Kidney (tissue), 14 donors: ENCODE results near the gene ENTPD7. TPM values are rescaled to one million over a fixed set of nuclear protein-coding genes. Genes with fewer than 3 reads are reported as not detected.

Source experiments
- DNase-seq, 5 donors: peaks; one replicate each; pipeline ENCODE4 v3.0.0-alpha.2; 2013 to 2020
- FAIRE-seq: peaks from 2 replicates; lab custom pipeline; 2012; peaks lifted over from hg19 to GRCh38; lab: Jason Lieb, UNC
- H3K27ac ChIP-seq, 2 donors: one replicate each; pipeline ENCODE4 v1.7.0; 2013; ENCODE audit warnings: low read depth in 2 of 2, low read length in 2 of 2, inconsistent platforms in 1 of 2
- H3K27me3 ChIP-seq: one replicate; pipeline ENCODE4 v1.7.1; 2013; ENCODE audit warnings: low read length, inconsistent platforms; ENCODE audit not compliant: control insufficient read depth, insufficient read depth
- H3K36me3 ChIP-seq, 3 donors: one replicate each; pipeline versions ENCODE4 v1.7.0 to v1.7.1; 2013; ENCODE audit warnings: low read length in 3 of 3, control low read depth in 1 of 3, inconsistent platforms in 1 of 3; ENCODE audit not compliant: insufficient read depth in 3 of 3, control insufficient read depth in 2 of 3
- H3K4me1 ChIP-seq, 3 donors: one replicate each; pipeline versions ENCODE4 v1.7.0 to v1.7.1; 2013; ENCODE audit warnings: low read length in 3 of 3, inconsistent platforms in 1 of 3, low read depth in 1 of 3; ENCODE audit not compliant: control insufficient read depth in 2 of 3, insufficient read depth in 2 of 3
- H3K4me3 ChIP-seq, 3 donors: one replicate each; pipeline versions ENCODE4 v1.7.0 to v1.8.1; 2013; ENCODE audit warnings: low read length in 3 of 3, control low read depth in 1 of 3, inconsistent platforms in 1 of 3
- H3K9ac ChIP-seq, 3 donors: one replicate each; pipeline versions ENCODE4 v1.7.0 to v1.7.1; 2013; ENCODE audit warnings: low read length in 3 of 3, control low read depth in 1 of 3, inconsistent platforms in 1 of 3
- H3K9me3 ChIP-seq, 3 donors: one replicate each; pipeline versions ENCODE4 v1.7.0 to v1.7.1; 2013; ENCODE audit warnings: low read length in 3 of 3, control low read depth in 1 of 3, inconsistent platforms in 1 of 3; ENCODE audit not compliant: control insufficient read depth in 2 of 3, insufficient read depth in 1 of 3
- intact Hi-C: fragments of 100-400 bp; cut with DNase I; formaldehyde crosslinking; loops from one replicate; pipeline ENCODE4 v1.11.1; 2022
- polyA plus RNA-seq: library from polyadenylated mRNA; stranded (reverse); fragments of 350-450 nt; fragmentation: Illumina TruSeq; extraction: RNeasy Lipid Tissue Mini Kit (QIAGEN cat#74804); gene quantifications from one replicate; pipeline ENCODE4 v1.2.3, GENCODE V29; 2014; ENCODE audit warnings: low read depth, low replicate concordance; ENCODE audit not compliant: insufficient read depth
- total RNA-seq: library from RNA; stranded (reverse); fragmentation: NEBNext Ultra II Directional; extraction: Animal tissue kit (Norgen Biotek cat#: 25700); gene quantifications from one replicate; pipeline ENCODE4 v1.2.1, GENCODE V29; 2021
- TF ChIP-seq, protein P1 (sequence below): IDR thresholded peaks from 3 replicates; pipeline ENCODE4 v1.5.1; 2012; ENCODE audit warnings: mild to moderate bottlenecking, moderate library complexity, borderline replicate concordance; ENCODE audit not compliant: insufficient read depth; ENCODE audit errors: extremely low read depth
- donor health status: control.
- donor health status: control.
- donor health status: control.
- donor health status: control.
- donor health status: control.
- donor health status: DM: yes; HTN: yes; CAD: no.
- donor health status: Normal renal cell carcinoma (clear cell type).

The ENTPD7 gene
- total and polyA plus RNA-seq, 2 donors from 2014 or later, result 1.4 to 16.1 TPM

DNA sequence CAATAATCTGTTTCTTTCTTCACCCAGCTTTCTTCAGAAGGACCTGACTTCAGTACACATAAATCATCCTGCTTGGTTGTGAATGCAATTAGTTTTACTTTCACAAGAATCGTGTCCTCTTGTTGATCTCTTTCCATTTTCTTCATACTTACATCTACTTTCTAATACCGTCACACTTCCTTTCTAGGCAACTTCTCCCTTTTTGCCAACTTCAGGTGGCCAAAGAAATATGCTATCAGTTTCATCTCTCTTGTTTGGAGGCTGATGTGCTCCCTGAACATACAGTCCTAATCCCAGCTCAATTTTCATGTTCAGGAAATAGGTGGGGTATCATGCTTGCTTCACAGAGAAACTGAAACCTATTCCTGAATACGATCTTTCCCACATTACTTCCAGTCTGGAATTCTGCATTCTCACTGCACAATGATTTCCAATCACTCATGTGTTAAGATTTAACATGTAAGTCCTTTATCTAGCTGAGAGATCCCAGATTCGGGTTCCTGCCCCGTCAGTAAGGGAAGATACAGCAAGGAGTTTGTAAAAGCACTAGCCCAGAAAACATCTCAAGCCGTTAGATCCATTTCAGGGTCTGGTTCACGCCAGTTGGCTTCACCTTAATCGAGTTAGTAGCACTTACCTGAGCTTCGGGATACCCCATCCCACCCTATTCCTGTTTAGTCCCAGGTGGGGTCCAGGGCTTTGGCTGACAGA, 40.1 kb upstream of the ENTPD7 start:
- FAIRE-seq, result no peak
- no peaks in the 10 kb centered on the region for H3K36me3 ChIP-seq
- H3K27me3 ChIP-seq, result no peaks in the 10 kb centered on the region
- H3K27ac ChIP-seq, result peak overlapping the region; percentile 71 to 77
- intact Hi-C loops, result loop anchor here (10.0 kb wide), 1 partner anchor 194 kb away; no protein-coding TSS in a partner anchor
- H3K4me1 ChIP-seq, result peaks cover 2 to 29% (median 24%) of the 10 kb centered on the region in 3 donors
- H3K9ac ChIP-seq, result peak overlapping the region; percentile 76 to 98 (median 95)
- H3K9me3 ChIP-seq, result no peaks in the 10 kb centered on the region
- peak in 3 of 5 donors; percentile 18 to 38 (median 35) for DNase-seq
- H3K4me3 ChIP-seq, result peak overlapping the region; percentile 80 to 92 (median 90)
- TF ChIP-seq, protein P1, sequence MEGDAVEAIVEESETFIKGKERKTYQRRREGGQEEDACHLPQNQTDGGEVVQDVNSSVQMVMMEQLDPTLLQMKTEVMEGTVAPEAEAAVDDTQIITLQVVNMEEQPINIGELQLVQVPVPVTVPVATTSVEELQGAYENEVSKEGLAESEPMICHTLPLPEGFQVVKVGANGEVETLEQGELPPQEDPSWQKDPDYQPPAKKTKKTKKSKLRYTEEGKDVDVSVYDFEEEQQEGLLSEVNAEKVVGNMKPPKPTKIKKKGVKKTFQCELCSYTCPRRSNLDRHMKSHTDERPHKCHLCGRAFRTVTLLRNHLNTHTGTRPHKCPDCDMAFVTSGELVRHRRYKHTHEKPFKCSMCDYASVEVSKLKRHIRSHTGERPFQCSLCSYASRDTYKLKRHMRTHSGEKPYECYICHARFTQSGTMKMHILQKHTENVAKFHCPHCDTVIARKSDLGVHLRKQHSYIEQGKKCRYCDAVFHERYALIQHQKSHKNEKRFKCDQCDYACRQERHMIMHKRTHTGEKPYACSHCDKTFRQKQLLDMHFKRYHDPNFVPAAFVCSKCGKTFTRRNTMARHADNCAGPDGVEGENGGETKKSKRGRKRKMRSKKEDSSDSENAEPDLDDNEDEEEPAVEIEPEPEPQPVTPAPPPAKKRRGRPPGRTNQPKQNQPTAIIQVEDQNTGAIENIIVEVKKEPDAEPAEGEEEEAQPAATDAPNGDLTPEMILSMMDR, result no peak

DNA sequence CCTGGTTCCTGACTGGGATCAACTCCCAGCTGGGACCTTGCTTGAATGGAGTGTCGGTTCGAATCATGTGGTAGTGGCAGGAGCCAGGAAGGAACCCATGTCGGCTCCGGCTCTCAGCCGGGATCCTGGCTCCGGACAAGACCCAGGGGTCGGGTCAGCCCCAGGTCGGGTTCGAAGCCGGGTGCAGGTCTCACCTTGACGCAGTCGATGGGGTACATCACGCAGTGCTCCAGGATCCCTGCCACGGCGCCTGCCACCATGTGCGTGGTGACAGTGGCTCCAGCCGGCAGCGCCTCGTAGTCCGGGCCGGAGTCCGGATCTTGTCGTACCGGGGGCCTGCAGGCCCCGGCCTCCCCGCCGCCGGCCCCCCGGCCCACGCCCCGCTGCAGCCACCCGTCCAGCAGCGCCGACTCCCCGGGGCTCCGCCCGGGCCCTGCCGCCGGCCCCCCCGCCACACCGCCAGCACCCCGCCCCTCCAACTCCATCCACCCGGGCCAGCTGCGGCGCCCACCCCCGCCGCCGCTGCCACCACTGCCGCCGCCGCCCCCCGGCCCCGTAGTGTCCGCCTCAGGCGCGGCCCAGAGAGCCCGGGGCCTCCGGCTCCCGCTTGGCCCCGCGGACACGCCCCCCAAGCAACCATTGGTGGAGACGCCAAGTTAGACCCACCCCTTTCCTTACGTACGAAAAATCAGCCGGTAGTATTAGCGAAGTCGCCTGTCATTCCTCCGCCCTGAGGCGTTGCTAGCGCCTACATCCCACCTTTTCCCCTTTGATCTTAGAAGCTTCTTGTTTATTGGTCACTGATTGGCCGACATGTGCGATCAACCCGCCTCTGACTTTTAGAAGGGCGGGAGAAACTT, 39.2 kb upstream of the ENTPD7 start, which contains the start of gene SLC25A28:
SLC25A28 (minus strand) TSS at position 589 of the 860 bp plus-strand sequence; CDS start at position 485, 104 bp downstream.
- peak in 4 of 5 donors; percentile 35 to 100 (median 98) for DNase-seq
- H3K27me3 ChIP-seq, result no peaks in the 10 kb centered on the region
- H3K9ac ChIP-seq, result peak within 1 kb of the TSS; percentile 76 to 98 (median 95)
- TF ChIP-seq, protein P1, result no peak
- FAIRE-seq, result peak; percentile 99
- H3K9me3 ChIP-seq, result no peaks in the 10 kb centered on the region
- H3K4me3 ChIP-seq, result peak within 1 kb of the TSS; percentile 80 to 92 (median 90)
- H3K27ac ChIP-seq, result peak within 1 kb of the TSS; percentile 98
- no peaks in the 10 kb centered on the region for H3K36me3 ChIP-seq
- peaks cover 2 to 29% (median 24%) of the 10 kb centered on the region in 3 donors for H3K4me1 ChIP-seq
- intact Hi-C loops, result loop anchor here (10.0 kb wide), 1 partner anchor 195 kb away; no protein-coding TSS in a partner anchor

- DNase-seq (peak; percentile 94 to 100 (median 98)), FAIRE-seq (no peak)
- Histone ChIP-seq H3K27me3 (no peaks in the 10 kb centered on the region), H3K36me3 (no peaks in the 10 kb centered on the region), H3K4me1 (peaks cover 2 to 29% (median 24%) of the 10 kb centered on the region in 3 donors), H3K9me3 (no peaks in the 10 kb centered on the region), H3K9ac (peak overlapping the region; percentile 21 to 83 (median 45)), H3K4me3 (peak overlapping the region; percentile 52 to 68 (median 62)), H3K27ac (peak overlapping the region; percentile 98)
- intact Hi-C loops, result no loop called here
- TF ChIP-seq, protein P1, result peak; percentile 1
Observed at GRCh38 chr10:99620711-99621453, 38.4 kb upstream of the ENTPD7 start.
